GM08714 (cell line): ENCODE data around the gene ARHGAP31.
"Not testable (repeated sequence)": the region's sequence is repeated elsewhere in the genome, so short reads cannot be mapped to it uniquely, and the experiment has no call there.

ENCODE experiments used
- H3K4me3 ChIP-seq: fragments of 200-500 bp; sonication (Bioruptor generic); 2 replicates; pipeline ENCODE4 v1.5.1; 2014; ENCODE audit warnings: mild to moderate bottlenecking, low read length, inconsistent platforms
- ZNF274 ChIP-seq: IDR thresholded peaks from 2 replicates; pipeline ENCODE4 v1.6.1; 2012; ENCODE audit warnings: mild to moderate bottlenecking, low read depth, low read length

The ARHGAP31 gene

DNA sequence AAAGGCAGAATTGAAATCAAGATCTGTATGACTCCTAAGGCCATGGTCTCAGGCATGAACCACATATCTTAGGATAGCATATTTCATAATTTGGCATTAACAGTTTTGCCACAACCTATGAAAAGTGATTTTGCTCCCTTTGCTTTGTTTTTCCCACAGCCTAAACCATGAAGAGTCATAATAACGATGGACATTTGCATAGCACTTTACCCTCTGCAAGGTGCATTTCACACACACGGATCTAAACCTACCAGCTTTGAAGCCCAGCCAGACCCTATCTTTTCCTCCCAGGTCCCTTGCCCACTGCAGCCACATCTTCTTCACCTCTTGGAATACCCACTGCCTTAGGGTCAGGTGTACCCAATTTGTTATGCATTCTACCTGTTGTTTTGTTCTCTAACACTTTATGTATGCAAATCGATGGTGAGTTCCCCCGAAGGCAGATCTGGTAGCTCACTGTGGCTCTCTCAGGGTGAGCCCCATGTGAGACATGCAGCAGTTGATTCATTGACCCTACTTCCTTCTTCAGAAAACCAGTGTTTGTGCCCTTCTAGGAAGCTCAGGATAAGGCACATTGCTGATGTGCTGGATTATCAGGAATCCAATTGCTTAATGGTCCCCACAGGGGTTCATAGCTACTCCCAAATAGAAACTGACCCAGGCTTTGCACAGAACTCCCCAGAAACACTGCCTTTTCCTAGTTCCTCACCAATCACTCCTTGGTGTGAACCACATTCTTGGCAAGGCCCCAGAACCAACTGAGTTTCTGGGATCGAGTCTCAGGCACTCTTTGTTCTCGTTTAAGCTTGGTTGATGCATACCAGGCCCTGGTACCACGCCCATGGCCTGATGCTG lies 8.7 kb downstream of the ARHGAP31 start:
- TF ChIP-seq ZNF274 = no peak
- H3K4me3 ChIP-seq = no peak overlapping the region

DNA sequence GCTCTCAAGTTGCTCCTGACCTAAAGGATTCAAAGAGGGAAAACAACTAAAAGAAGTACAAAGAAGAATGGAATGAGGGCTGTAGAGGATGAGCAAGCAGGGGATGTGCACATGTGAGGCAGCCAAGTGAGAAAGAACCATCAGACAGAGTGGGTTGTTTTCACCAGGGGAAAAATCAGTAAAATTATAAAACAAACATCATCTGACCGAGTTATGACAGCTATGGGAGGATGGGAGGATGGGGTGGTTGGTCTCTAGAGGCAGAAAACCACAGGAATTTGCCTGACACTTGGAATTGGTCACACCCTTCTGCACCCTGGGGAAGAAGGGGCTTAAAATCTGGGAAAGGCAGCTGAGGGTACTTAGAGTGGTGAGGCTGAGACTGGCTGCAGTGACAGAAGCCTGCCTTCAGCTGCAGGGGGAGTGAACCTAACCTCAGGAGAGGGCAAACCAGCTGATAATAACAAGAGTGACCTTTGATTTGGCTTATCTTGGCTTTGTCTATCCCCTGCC lies 10.1 kb downstream of the ARHGAP31 start:
- no peak overlapping the region for H3K4me3 ChIP-seq
- no peak for TF ChIP-seq ZNF274

DNA sequence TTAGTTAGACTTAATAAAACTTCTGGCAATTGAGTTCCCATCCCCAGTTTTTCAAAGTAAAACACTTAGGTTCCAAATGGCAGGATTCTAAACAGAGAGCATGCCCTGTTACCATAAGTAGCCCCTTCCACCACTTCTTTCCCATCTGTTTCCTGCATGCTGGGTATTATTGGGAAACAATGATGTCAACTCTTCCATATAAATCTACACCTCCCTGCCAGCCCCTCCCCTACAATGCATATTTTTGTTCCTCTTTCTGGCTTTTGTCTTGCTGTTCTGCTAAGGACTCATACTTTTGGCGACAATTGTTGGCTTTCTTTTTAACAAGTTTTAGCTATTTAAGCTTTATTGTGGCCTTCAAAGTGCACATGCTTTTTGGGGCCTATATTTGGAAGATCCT lies 11.1 kb downstream of the ARHGAP31 start:
- H3K4me3 ChIP-seq = no peak overlapping the region
- no peak for TF ChIP-seq ZNF274

DNA sequence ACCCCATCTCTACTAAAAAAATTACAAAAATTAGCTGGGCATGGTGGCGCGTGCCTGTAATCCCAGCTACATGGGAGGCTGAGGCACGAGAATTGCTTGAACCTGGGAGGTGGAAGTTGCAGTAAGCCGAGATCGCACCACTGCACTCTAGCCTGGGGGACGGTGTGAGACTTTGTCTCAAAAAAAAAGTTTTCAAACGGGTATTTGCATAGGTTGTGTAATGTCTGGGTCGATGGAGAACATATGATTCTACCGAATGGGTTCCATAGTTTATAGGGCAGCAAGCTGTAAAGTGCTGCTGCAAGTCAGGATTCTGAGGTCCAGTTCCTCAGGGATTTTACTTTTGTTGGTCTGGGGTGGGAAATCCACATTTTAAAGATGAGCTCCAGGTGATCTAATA lies 12.2 kb downstream of the ARHGAP31 start:
- H3K4me3 ChIP-seq = not testable (repeated sequence)

DNA sequence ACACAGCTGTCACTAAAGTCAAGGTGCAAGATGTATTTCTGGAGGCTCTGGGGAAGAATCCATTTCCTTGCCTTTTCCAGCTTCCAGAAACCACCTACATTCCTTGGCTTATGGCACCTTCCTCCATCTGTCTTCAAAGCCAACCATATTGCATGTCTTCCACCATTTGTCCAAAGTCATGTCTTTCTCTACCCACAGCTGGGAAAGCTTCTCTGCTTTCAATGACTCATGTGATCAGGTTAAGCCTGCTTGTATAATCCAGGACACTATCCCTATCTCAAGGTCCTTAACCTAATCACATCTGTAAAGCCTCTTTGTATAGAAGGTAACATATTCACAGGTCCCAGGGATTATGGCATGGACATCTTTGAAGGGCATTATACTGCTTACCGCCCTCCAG lies 14.2 kb downstream of the ARHGAP31 start:
- no peak overlapping the region for H3K4me3 ChIP-seq
- TF ChIP-seq ZNF274 = no peak

DNA sequence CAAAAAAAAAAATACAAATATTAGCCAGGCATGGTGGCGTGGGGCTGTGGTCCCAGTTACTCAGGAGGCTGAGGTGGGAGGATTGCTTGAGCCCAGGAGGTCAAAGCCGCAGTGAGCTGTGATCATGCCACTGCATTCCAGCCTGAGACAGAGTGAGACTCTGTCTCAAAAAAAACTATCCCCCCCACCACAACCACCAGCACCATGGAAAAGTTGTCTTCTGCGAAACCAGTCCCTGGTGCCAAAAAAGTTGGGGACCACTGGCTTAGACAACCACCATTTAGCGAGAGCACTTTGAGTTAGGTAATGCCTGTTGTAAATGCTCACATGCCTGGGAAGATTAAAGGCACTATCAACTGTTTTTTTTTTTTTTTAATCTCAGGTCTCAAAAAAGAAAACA lies 15.4 kb downstream of the ARHGAP31 start:
- TF ChIP-seq ZNF274 = no peak
- no peak overlapping the region for H3K4me3 ChIP-seq

DNA sequence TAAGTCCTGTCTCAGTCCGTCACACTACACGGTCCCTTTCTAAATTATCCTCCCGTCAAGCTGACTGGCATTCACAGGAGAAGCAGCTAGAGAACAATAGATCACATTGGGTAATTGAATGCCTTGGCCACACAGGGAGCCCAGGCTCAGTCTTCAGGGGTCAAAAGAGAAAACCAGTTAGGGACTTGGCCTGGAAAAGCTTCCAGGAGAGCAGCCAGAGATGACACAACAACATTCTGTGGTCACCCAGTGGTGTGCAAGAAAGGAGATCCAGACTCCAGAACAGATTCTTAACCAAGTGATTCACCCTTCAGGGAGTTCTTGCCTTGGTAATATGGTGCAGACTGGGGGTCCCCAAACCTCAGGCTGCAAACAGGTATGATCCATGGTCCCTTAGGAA lies 15.9 kb downstream of the ARHGAP31 start:
- TF ChIP-seq ZNF274 = no peak
- no peak overlapping the region for H3K4me3 ChIP-seq

DNA sequence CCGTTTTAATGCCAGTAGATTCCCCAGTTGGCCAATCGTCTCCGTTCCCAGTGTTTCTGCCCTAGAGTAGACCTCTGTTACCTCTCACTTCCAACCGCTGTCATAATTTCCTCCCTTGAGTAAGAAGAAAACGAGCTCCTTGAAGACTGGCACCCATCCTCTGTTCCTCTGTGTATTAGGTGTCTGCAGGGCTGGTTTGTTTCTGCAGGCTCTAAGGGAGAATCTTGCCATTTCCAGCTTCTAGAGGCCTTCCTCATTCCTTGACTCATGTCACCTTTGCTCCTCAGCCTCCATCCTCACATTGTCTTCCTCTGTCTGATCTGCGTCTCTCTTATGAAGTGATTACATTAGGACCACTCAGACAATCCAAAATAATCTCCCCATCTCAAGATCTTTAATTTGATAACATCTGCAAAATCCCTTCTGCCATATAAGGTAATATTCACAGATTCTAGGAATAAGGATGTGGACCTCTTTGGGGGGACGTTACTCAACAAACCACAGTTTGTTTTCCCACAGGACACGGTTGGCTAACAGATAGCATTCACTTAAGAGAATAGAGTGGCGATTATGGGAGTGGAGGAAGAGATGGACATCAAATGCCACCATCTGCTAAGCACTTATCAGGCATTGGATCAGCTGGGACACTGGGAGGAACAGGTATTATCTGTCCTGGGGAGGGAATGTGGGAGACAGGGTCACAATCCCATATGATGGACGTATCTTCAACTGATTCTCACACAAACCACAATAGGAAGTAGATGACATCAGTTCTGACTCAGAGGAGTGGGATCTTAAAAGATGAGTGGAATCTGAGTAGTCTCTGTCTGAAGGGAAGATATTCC lies 17.1 kb downstream of the ARHGAP31 start:
- H3K4me3 ChIP-seq = no peak overlapping the region
- TF ChIP-seq ZNF274 = no peak

DNA sequence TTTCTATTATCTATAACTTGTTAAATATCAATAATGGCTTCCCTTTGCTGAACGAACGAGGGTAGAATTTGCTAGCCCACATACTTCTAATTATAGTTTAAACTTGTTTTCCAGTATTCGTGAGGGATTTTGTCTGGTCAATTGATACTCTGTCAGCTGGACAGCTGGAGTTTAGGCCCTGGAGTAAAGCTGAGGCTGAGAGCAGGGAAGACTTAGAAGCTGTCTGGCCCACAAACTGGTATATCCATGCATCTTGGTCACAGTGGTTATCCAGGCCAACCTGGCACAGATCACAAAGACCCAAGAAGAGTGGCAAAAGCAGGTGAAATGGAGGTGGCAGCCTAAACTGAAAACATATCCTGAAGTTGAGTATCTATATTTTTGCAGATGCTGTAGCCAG lies 19.3 kb downstream of the ARHGAP31 start:
- H3K4me3 ChIP-seq = no peak overlapping the region
- TF ChIP-seq ZNF274 = no peak

DNA sequence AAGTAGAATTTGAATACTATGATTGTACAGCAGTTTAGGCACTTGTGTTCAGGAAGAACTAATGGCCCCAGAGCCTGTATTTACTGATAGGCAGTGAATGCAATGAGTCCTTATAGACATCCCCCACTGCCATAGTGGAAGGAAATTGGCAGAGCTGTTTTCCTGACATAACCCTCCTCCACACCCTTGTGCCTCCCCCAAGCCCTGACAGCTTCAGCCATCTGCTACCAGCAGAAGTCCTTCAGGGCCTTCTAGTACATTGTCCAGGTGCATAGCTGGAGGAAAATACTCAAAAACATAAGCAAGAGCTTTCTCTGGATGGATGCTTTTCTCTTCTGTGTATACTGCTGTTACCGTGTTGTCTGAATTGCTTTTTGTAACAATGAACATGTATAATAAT lies 20.6 kb downstream of the ARHGAP31 start:
- TF ChIP-seq ZNF274 = no peak

DNA sequence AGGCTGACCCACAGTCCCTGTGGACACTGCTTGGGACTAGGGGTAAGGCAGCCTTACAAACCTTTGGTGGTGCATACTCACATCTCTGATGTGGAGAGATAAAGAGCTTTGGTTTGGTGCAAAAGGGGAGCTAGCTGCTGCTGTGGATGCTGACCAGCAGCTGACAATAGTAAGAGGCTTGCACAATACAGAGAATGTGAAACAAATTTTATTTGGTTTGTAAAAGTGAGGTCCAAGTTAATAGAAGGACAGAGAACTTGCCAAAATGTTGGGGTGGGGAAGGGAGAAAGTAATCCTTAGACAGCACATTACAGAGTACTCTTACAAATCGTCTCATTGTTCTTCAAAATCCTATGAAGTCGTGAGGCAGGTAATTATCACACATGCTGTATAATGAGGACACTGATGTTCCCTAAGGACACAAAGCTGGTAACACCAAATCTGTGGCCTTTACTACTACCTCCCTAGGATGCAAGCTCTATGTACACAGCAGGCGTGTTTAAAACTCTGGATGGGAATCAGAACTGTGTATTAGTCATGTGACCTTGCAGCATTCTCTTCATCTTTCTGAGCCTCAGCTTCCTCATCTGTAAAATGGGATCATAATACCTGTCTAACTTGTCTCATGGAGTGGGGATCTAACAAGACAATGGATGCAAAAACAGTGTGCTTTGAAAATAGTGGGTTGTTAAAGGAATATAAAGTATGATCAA lies 21.6 kb downstream of the ARHGAP31 start:
- no peak for TF ChIP-seq ZNF274
- H3K4me3 ChIP-seq = no peak overlapping the region

More for the DNA sequence above, 20.6 kb downstream of the ARHGAP31 start:
- no peak overlapping the region for H3K4me3 ChIP-seq

DNA sequence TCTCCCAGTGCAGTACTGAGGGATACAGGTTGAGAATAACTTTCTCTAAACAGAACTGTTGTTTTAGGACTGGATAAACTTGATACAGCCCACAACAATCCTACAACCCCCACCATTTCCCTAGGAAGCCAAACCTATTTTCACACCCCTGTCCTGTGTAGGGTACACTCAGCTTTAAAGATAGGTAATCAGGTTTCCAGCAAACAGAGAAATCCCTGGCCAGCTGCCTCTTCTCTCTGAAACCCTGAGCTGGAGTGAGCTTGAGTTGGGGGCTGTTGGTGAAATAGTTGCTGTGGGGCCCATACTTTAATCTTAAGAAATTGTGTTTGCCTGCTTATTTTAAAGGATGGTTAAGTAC lies 22.1 kb downstream of the ARHGAP31 start:
- TF ChIP-seq ZNF274 = no peak
- H3K4me3 ChIP-seq = no peak overlapping the region

DNA sequence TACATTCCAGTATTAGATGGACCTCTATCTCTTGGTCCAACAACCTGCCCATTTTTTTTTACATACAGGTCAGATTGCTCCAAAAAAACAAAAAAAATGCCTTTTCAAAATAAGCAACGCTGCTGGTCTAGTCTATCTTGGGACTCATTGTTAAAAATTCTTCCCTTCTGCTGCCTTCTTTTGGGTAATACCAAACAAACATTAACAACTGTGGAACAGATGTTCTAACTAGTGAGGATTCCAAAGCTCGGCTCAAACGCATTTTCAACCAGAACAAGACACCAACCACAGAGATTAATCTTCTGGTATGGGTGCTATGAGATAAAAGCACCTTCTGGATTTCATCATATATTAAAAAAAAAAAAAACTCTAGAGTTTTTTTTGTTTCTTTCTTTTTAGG lies 24.7 kb downstream of the ARHGAP31 start:
- no peak for TF ChIP-seq ZNF274
- no peak overlapping the region for H3K4me3 ChIP-seq

DNA sequence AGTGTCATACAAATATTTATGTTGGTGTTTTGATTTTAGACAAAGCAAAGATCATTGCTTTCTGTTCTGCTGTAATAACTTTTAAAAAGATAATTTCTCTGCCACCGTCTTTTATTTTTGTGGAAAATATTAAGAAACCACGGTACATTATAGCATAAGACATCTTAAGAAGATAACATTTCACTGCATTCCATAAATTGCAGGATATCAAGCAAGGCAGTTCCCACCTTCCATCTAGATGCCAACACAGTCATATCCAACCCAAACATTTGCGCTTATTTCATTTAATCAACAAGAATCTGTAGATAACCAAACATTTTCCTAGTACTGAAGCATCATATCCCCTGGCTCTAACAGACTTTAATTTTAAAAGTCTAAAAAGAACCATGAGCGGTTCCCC lies 25.1 kb downstream of the ARHGAP31 start:
- TF ChIP-seq ZNF274 = no peak
- H3K4me3 ChIP-seq = no peak overlapping the region

DNA sequence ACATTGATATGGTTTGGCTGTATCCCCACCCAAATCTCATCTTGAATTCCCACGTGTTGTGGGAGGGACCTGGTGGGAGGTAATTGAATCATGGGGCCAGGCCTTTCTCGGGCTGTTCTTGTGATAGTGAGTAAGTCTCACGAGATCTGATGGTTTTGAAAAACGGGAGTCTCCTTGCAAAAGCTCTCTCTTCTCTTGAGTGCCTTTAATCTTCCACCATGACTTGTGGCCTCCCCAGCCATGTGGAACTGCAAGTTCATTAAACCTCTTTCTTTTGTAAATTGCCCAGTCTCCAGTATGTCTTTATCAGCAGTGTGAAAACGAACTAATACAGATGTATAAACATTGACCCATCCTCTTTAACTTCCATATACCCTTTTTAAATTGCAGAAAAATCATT lies 26.6 kb downstream of the ARHGAP31 start:
- H3K4me3 ChIP-seq = not testable (repeated sequence)
